Skeletal muscle satellite cell (primary cell): ENCODE measurements around the gene CPOX.

Experiments
- H3K27me3 ChIP-seq: 2 replicates; pipeline ENCODE4 v1.7.0; 2013; ENCODE audit warnings: low read length; ENCODE audit not compliant: control insufficient read depth, insufficient read depth
- H3K36me3 ChIP-seq: 2 replicates; pipeline ENCODE4 v1.7.0; 2013; ENCODE audit warnings: mild to moderate bottlenecking, control low read depth, low read length; ENCODE audit not compliant: insufficient read depth
- H3K4me1 ChIP-seq: 2 replicates; pipeline ENCODE4 v1.7.0; 2013; ENCODE audit warnings: low read length; ENCODE audit not compliant: control insufficient read depth, insufficient read depth
- H3K4me2 ChIP-seq: 2 replicates; pipeline ENCODE4 v1.7.0; 2013; ENCODE audit warnings: mild to moderate bottlenecking, low read length
- H3K4me3 ChIP-seq: 2 replicates; pipeline ENCODE4 v1.7.0; 2013; ENCODE audit warnings: low read length
- H3K9ac ChIP-seq: 2 replicates; pipeline ENCODE4 v1.7.0; 2013; ENCODE audit warnings: mild to moderate bottlenecking, low read depth, low read length, moderate library complexity
- H3K9me3 ChIP-seq: replicated peaks from 2 replicates; pipeline ENCODE4 v1.7.0; 2013; ENCODE audit warnings: mild to moderate bottlenecking, control low read depth, low read length

The CPOX gene

GRCh38 chr3:98550833-98551232 is 42.6 kb downstream of the CPOX start:
- Histone ChIP-seq H3K9me3 (no peaks in the 10 kb centered on the region), H3K4me2 (no peak overlapping the region), H3K9ac (no peak overlapping the region), H3K4me3 (no peak overlapping the region), H3K27me3 (peaks cover 59% of the 10 kb centered on the region), H3K4me1 (no peaks in the 10 kb centered on the region), H3K36me3 (no peaks in the 10 kb centered on the region)

- Histone ChIP-seq H3K4me2 (no peak overlapping the region), H3K27me3 (peaks cover 59% of the 10 kb centered on the region), H3K36me3 (no peaks in the 10 kb centered on the region), H3K4me1 (no peaks in the 10 kb centered on the region), H3K9me3 (no peaks in the 10 kb centered on the region), H3K4me3 (no peak overlapping the region), H3K9ac (no peak overlapping the region)
Observed at GRCh38 chr3:98548544-98548943, 44.9 kb downstream of the CPOX start.

- H3K4me3 ChIP-seq, result no peak overlapping the region
- H3K9me3 ChIP-seq, result no peaks in the 10 kb centered on the region
- H3K36me3 ChIP-seq, result no peaks in the 10 kb centered on the region
- no peak overlapping the region for H3K9ac ChIP-seq
- peaks cover 38% of the 10 kb centered on the region for H3K27me3 ChIP-seq
- H3K4me1 ChIP-seq, result no peaks in the 10 kb centered on the region
- no peak overlapping the region for H3K4me2 ChIP-seq
Observed at GRCh38 chr3:98545940-98546339, 47.5 kb downstream of the CPOX start.

GRCh38 chr3:98542623-98543022 is 50.8 kb downstream of the CPOX start:
- Histone ChIP-seq H3K4me1 (no peaks in the 10 kb centered on the region), H3K36me3 (no peaks in the 10 kb centered on the region), H3K9ac (no peak overlapping the region), H3K9me3 (no peaks in the 10 kb centered on the region), H3K27me3 (peaks cover 20% of the 10 kb centered on the region), H3K4me3 (no peak overlapping the region), H3K4me2 (no peak overlapping the region)

GRCh38 chr3:98541695-98542094 is 51.7 kb downstream of the CPOX start:
- no peak overlapping the region for H3K4me3 ChIP-seq
- H3K27me3 ChIP-seq, result peaks cover 20% of the 10 kb centered on the region
- H3K36me3 ChIP-seq, result no peaks in the 10 kb centered on the region
- no peaks in the 10 kb centered on the region for H3K4me1 ChIP-seq
- no peak overlapping the region for H3K9ac ChIP-seq
- H3K9me3 ChIP-seq, result no peaks in the 10 kb centered on the region
- H3K4me2 ChIP-seq, result no peak overlapping the region

- no peaks in the 10 kb centered on the region for H3K36me3 ChIP-seq
- no peaks in the 10 kb centered on the region for H3K9me3 ChIP-seq
- no peaks in the 10 kb centered on the region for H3K4me1 ChIP-seq
- no peak overlapping the region for H3K9ac ChIP-seq
- peaks cover 12% of the 10 kb centered on the region for H3K27me3 ChIP-seq
- H3K4me3 ChIP-seq, result no peak overlapping the region
- no peak overlapping the region for H3K4me2 ChIP-seq
Observed at GRCh38 chr3:98540346-98540745, 53.1 kb downstream of the CPOX start.

GRCh38 chr3:98536456-98537017 is 56.9 kb downstream of the CPOX start:
- no peak overlapping the region for H3K9ac ChIP-seq
- H3K4me2 ChIP-seq, result no peak overlapping the region
- H3K9me3 ChIP-seq, result no peaks in the 10 kb centered on the region
- no peaks in the 10 kb centered on the region for H3K4me1 ChIP-seq
- H3K36me3 ChIP-seq, result no peaks in the 10 kb centered on the region
- H3K27me3 ChIP-seq, result peaks cover 20% of the 10 kb centered on the region
- no peak overlapping the region for H3K4me3 ChIP-seq

- H3K4me3 ChIP-seq, result no peak overlapping the region
- no peak overlapping the region for H3K9ac ChIP-seq
- no peak overlapping the region for H3K4me2 ChIP-seq
- H3K4me1 ChIP-seq, result no peaks in the 10 kb centered on the region
- peaks cover 38% of the 10 kb centered on the region for H3K27me3 ChIP-seq
- no peaks in the 10 kb centered on the region for H3K9me3 ChIP-seq
- no peaks in the 10 kb centered on the region for H3K36me3 ChIP-seq
Observed at GRCh38 chr3:98534734-98535133, 58.7 kb downstream of the CPOX start.

- Histone ChIP-seq H3K9me3 (no peaks in the 10 kb centered on the region), H3K27me3 (peaks cover 38% of the 10 kb centered on the region), H3K9ac (no peak overlapping the region), H3K4me3 (no peak overlapping the region), H3K36me3 (no peaks in the 10 kb centered on the region), H3K4me1 (no peaks in the 10 kb centered on the region), H3K4me2 (no peak overlapping the region)
Observed at GRCh38 chr3:98534168-98534567, 59.2 kb downstream of the CPOX start.

GRCh38 chr3:98532709-98533571 is 60.5 kb downstream of the CPOX start:
- no peak overlapping the region for H3K4me3 ChIP-seq

GRCh38 chr3:98532275-98532637 is 61.2 kb downstream of the CPOX start:
- peaks cover 44% of the 10 kb centered on the region for H3K27me3 ChIP-seq
- H3K36me3 ChIP-seq, result no peaks in the 10 kb centered on the region
- H3K4me1 ChIP-seq, result no peaks in the 10 kb centered on the region
- H3K4me3 ChIP-seq, result no peak overlapping the region
- H3K4me2 ChIP-seq, result no peak overlapping the region
- H3K9me3 ChIP-seq, result no peaks in the 10 kb centered on the region
- H3K9ac ChIP-seq, result no peak overlapping the region

More at GRCh38 chr3:98532709-98533571, 60.5 kb downstream of the CPOX start:
- Histone ChIP-seq H3K9ac (no peak overlapping the region), H3K36me3 (no peaks in the 10 kb centered on the region), H3K4me2 (no peak overlapping the region), H3K4me1 (no peaks in the 10 kb centered on the region), H3K27me3 (peaks cover 41% of the 10 kb centered on the region), H3K9me3 (no peaks in the 10 kb centered on the region)
